Ovary (tissue), 3 donors: ENCODE results near the gene CTH.

Source experiments
- CTCF ChIP-seq, 3 donors: fragments of 450-650 bp in 2 of 3; fragments of 200-600 bp in 1 of 3; IDR thresholded peaks; one replicate each; pipeline versions ENCODE4 v1.5.1 to v1.8.0; 2016 to 2022; ENCODE audit warnings: antibody characterized with exemption in 3 of 3, mild to moderate bottlenecking in 1 of 3
- EP300 ChIP-seq: sonication (generic); formaldehyde crosslinking; IDR thresholded peaks from one replicate; pipeline ENCODE4 v1.6.1; 2017; ENCODE audit warnings: antibody characterized with exemption
- POLR2A ChIP-seq: fragments of 450-650 bp; IDR thresholded peaks from one replicate; pipeline ENCODE4 v1.6.1; 2017; ENCODE audit warnings: antibody characterized with exemption, mild to moderate bottlenecking, moderate library complexity
- donor health status: DM: no; HTN: no; CAD: no.

- no peak for TF ChIP-seq CTCF (IDR thresholded peaks at IDR 0.05)
- TF ChIP-seq POLR2A: no peak
- no peak for TF ChIP-seq EP300
Observed at GRCh38 chr1:70415882-70416281, 4.8 kb downstream of the CTH start.
